Inferior parietal cortex (tissue), 1 donor: ENCODE measurements around the gene ABLIM3.

Experiments used
- DNase-seq: peaks from one replicate; pipeline ENCODE4 v3.0.0-alpha.2; 2016; ENCODE audit errors: extremely low spot score

ABLIM3 gene

DNA sequence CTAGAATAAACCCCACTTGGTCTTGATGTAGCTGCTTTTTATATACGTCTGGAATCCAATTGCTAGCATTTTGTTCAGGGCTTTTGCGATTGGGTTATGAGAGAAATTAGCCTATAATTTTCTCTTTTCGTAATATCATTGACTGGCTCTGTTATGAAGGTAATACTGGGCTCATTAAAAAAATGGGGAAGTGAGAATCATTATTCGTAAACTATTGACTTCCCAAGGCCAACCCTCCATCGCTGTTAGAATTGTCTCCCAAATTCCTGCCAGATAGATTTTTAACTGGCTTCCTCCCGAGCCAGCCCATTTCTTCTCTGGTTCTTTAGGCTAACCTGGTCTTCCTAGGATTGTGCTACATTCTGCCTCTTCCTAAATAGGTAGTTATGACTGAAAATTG, 168.1 kb downstream of the ABLIM3 start:
- DNase-seq = no peak
